IMR-90 (cell line): ENCODE measurements around the gene UBAP2L. TPM values are rescaled to one million over a fixed set of nuclear protein-coding genes. Genes with fewer than 3 reads are reported as not detected.
A peak's percentile ranks its signal among the peaks of the same experiment; 100 is the strongest.

Experiments
- ATAC-seq: fragments of 200-7000 bp; cut with Tn5 transposase; 2 replicates; pipeline ENCODE4 v1.9.1; 2020; ENCODE audit warnings: low read depth, mild to moderate bottlenecking, moderate library complexity
- BruUV-seq: library from RNA; stranded (reverse); fragments of 400-500 nt; replicated peaks from 2 replicates; lab custom pipeline; 2021; lab: Mats Ljungman, UMichigan
- CTCF ChIA-PET: fragments of 300-600 bp; formaldehyde crosslinking; extraction: SDS; loops from one replicate; lab custom pipeline; 2021; ENCODE audit warnings: antibody characterized with exemption; lab: Yijun Ruan, JAX
- POLR2A ChIA-PET: fragments of 300-600 bp; sonication (Branson Sonifier 250); formaldehyde crosslinking; loops from one replicate; lab custom pipeline; 2022; ENCODE audit warnings: antibody characterized with exemption; ENCODE audit not compliant: unreplicated experiment; lab: Charles Lee
- DNase-seq: peaks from one replicate; pipeline ENCODE4 v3.0.0; 2013
- H2AFZ ChIP-seq: replicated peaks from 2 replicates; pipeline ENCODE3; 2013; ENCODE audit warnings: low read length, mild to moderate bottlenecking; ENCODE audit not compliant: poor library complexity
- H2AK5ac ChIP-seq: 2 replicates; pipeline ENCODE4 v1.6.1; 2013; ENCODE audit warnings: low read depth, low read length, inconsistent platforms
- H2AK9ac ChIP-seq: replicated peaks from 2 replicates; pipeline ENCODE3; 2013; ENCODE audit warnings: mild to moderate bottlenecking, low read depth, low read length, moderate library complexity; ENCODE audit not compliant: poor library complexity
- H2BK120ac ChIP-seq: 2 replicates; pipeline ENCODE4 v1.6.1; 2013; ENCODE audit warnings: low read depth, low read length, inconsistent platforms
- H2BK15ac ChIP-seq: 3 replicates; pipeline ENCODE4 v1.6.1; 2013; ENCODE audit warnings: low read depth, low read length, inconsistent platforms
- H2BK20ac ChIP-seq: 2 replicates; pipeline ENCODE4 v1.6.1; 2013; ENCODE audit warnings: low read depth, mild to moderate bottlenecking, inconsistent platforms, low read length, moderate library complexity
- H2BK5ac ChIP-seq: 2 replicates; pipeline ENCODE4 v1.6.1; 2013; ENCODE audit warnings: mild to moderate bottlenecking, low read depth, low read length, inconsistent platforms; ENCODE audit not compliant: poor library complexity, severe bottlenecking
- H3K14ac ChIP-seq: replicated peaks from 2 replicates; pipeline ENCODE4 v1.6.1; 2013; ENCODE audit warnings: low read depth, low read length, inconsistent platforms
- H3K18ac ChIP-seq: 2 replicates; pipeline ENCODE4 v1.6.1; 2013; ENCODE audit warnings: low read depth, low read length, control low read depth
- H3K23ac ChIP-seq: 2 replicates; pipeline ENCODE4 v1.6.1; 2013; ENCODE audit warnings: low read depth, low read length, inconsistent platforms
- H3K27ac ChIP-seq: 2 replicates; pipeline ENCODE4 v1.5.1; 2013; ENCODE audit warnings: mild to moderate bottlenecking, control low read depth, low read length; ENCODE audit not compliant: insufficient read depth
- H3K27me3 ChIP-seq: 2 replicates; pipeline ENCODE4 v1.6.1; 2013; ENCODE audit warnings: low read length; ENCODE audit not compliant: control insufficient read depth, insufficient read depth
- H3K36me3 ChIP-seq: 2 replicates; pipeline ENCODE4 v1.6.1; 2013; ENCODE audit warnings: low read length, mixed read lengths; ENCODE audit not compliant: control insufficient read depth, insufficient read depth
- H3K4ac ChIP-seq: 2 replicates; pipeline ENCODE4 v1.6.1; 2013; ENCODE audit warnings: low read depth, low read length, inconsistent platforms
- H3K4me1 ChIP-seq: 2 replicates; pipeline ENCODE4 v1.6.1; 2013; ENCODE audit warnings: low read length, mixed read lengths; ENCODE audit not compliant: control insufficient read depth, insufficient read depth
- H3K4me2 ChIP-seq: 2 replicates; pipeline ENCODE4 v1.6.1; 2013; ENCODE audit warnings: low read depth, mild to moderate bottlenecking, control low read depth, low read length, moderate library complexity
- H3K4me3 ChIP-seq: 2 replicates; pipeline ENCODE4 v1.5.1; 2013; ENCODE audit warnings: low read depth, mild to moderate bottlenecking, control low read depth, low read length, moderate library complexity; ENCODE audit not compliant: insufficient read depth
- H3K56ac ChIP-seq: 2 replicates; pipeline ENCODE4 v1.6.1; 2013; ENCODE audit warnings: low read length, inconsistent platforms; ENCODE audit not compliant: insufficient read depth; ENCODE audit errors: extremely low read depth
- H3K79me1 ChIP-seq, 2 experiments: 2 replicates each; pipeline ENCODE4 v1.6.1; 2013; ENCODE audit warnings: low read length in 2 of 2, inconsistent platforms in 1 of 2, low read depth in 1 of 2
- H3K9ac ChIP-seq: 2 replicates; pipeline ENCODE4 v1.6.1; 2013; ENCODE audit warnings: low read depth, low read length, control low read depth
- H3K9me1 ChIP-seq: 2 replicates; pipeline ENCODE4 v1.6.1; 2013; ENCODE audit warnings: low read length, inconsistent platforms; ENCODE audit not compliant: insufficient read depth
- H3K9me3 ChIP-seq: 2 replicates; pipeline ENCODE4 v1.6.1; 2013; ENCODE audit warnings: low read length; ENCODE audit not compliant: control insufficient read depth, insufficient read depth
- H4K20me1 ChIP-seq: 2 replicates; pipeline ENCODE4 v1.6.1; 2013; ENCODE audit warnings: low read length, inconsistent platforms; ENCODE audit not compliant: insufficient read depth
- H4K5ac ChIP-seq: 2 replicates; pipeline ENCODE4 v1.6.1; 2013; ENCODE audit warnings: mild to moderate bottlenecking, low read depth, low read length, control low read depth
- H4K8ac ChIP-seq, 2 experiments: 2 replicates each; pipeline ENCODE4 v1.6.1; 2013; ENCODE audit warnings: low read depth in 2 of 2, low read length in 2 of 2, control low read depth in 1 of 2, inconsistent platforms in 1 of 2
- H4K91ac ChIP-seq: 2 replicates; pipeline ENCODE4 v1.6.1; 2013; ENCODE audit warnings: low read depth, low read length, inconsistent platforms; ENCODE audit not compliant: insufficient read depth
- BHLHE40 ChIP-seq: fragments of 150-350 bp; IDR thresholded peaks from 2 replicates; pipeline ENCODE4 v1.6.1; 2016; ENCODE audit warnings: mild to moderate bottlenecking, low read depth, low read length
- CTCF ChIP-seq: conservative IDR thresholded peaks from 2 replicates; pipeline ENCODE4 v1.5.1; 2012; ENCODE audit warnings: mild to moderate bottlenecking, low read depth, low read length, improper control_type of control experiment
- ELK1 ChIP-seq: fragments of 150-350 bp; IDR thresholded peaks from 2 replicates; pipeline ENCODE4 v1.6.1; 2016; ENCODE audit warnings: low read depth, mild to moderate bottlenecking, low read length, moderate library complexity, borderline replicate concordance
- MXI1 ChIP-seq: IDR thresholded peaks from 2 replicates; pipeline ENCODE4 v1.6.1; 2012; ENCODE audit warnings: low read depth, mild to moderate bottlenecking, low read length, moderate library complexity, borderline replicate concordance
- WGBS, 2 experiments: methylation state at CpG; one replicate each; pipeline versions ENCODE4 v1.1.5 to v1.1.7; 2013; ENCODE audit warnings: missing lambda C conversion rate in 2 of 2; ENCODE audit not compliant: insufficient read length in 1 of 2; ENCODE audit errors: extremely low coverage in 2 of 2; 5-methylcytosine and 5-hydroxymethylcytosine counted together
- dilution Hi-C: fragments of 300-500 bp; cut with HindIII; formaldehyde crosslinking; loops from one replicate; pipeline ENCODE4 v1.14.3; 2018; ENCODE audit warnings: low sequenced_read_pairs; ENCODE audit not compliant: unreplicated experiment
- in situ Hi-C: fragments of 300-500 bp; cut with MboI; formaldehyde crosslinking; loops from 3 replicates; pipeline ENCODE4 v1.14.3; 2019; ENCODE audit warnings: low sequenced_read_pairs, inconsistent platforms, mixed read lengths
- intact Hi-C: fragments of 100-400 bp; cut with micrococcal nuclease; formaldehyde crosslinking; loops from 2 replicates; pipeline ENCODE4 v1.10.0; 2022
- polyA plus RNA-seq, 3 experiments: library from polyadenylated mRNA; depleted of rRNA; stranded (reverse); fragments of >200 nt; gene quantifications; 2 replicates each; pipeline ENCODE4 v1.2.3, GENCODE V29; 2012; ENCODE audit warnings: low replicate concordance in 1 of 3
- total RNA-seq: library from RNA; depleted of rRNA; stranded (reverse); fragments of >200 nt; gene quantifications from 2 replicates; pipeline ENCODE4 v1.2.3, GENCODE V29; 2012

UBAP2L gene
- total and polyA plus RNA-seq, 2 of the 4 experiments (the other 2 are of a cell fraction): 57.5 to 149 TPM

- Histone ChIP-seq H3K4ac (peak overlapping the region; percentile 97), H2AK5ac (peak overlapping the region; percentile 88), H3K9me3 (no peaks in the 10 kb centered on the region), H3K36me3 (peaks cover 14% of the 10 kb centered on the region), H4K91ac (peak overlapping the region; percentile 9), H3K23ac (peak overlapping the region; percentile 95), H3K4me2 (peak overlapping the region; percentile 95), H3K27me3 (no peaks in the 10 kb centered on the region), H2AFZ (no peak overlapping the region), H3K4me3 (peak overlapping the region; percentile 80), H3K9ac (peak overlapping the region; percentile 96), H3K79me1 (peaks cover 19 to 54% of the 10 kb centered on the region in 2 experiments), H2BK120ac (no peak overlapping the region), H4K20me1 (peaks cover 27% of the 10 kb centered on the region; the same call in 1 of the 2 replicates), H2BK15ac (peak overlapping the region; percentile 27; the same call in 1 of the 3 replicates), H3K14ac (peak overlapping the region; percentile 99), H3K4me1 (no peaks in the 10 kb centered on the region; the same call in 1 of the 2 replicates), H3K9me1 (no peaks in the 10 kb centered on the region), H2BK5ac (peak overlapping the region; percentile 17), H3K56ac (peak overlapping the region; percentile 97), H3K27ac (peak overlapping the region; percentile 96), H4K5ac (peak overlapping the region; percentile 47; the same call in 1 of the 2 replicates), H4K8ac (peak overlapping the region; percentile 41 to 95), H3K18ac (no peak overlapping the region), H2AK9ac (peak overlapping the region; percentile 99), H2BK20ac (no peak overlapping the region)
- peak; percentile 47 for DNase-seq
- no peak for ATAC-seq
- intact Hi-C loops (no loop called here), in situ Hi-C loops (no loop called here), dilution Hi-C loops (no loop called here)
- POLR2A ChIA-PET: no interaction called here
- CTCF ChIA-PET: interaction anchor here (1.2 kb wide), 1 partner anchor 26 kb away, joined by 3 read pairs; no protein-coding TSS in a partner anchor
- TF ChIP-seq ELK1: no peak
- no peak for TF ChIP-seq CTCF
- TF ChIP-seq MXI1: no peak; the same call in 1 of the 2 replicates
- TF ChIP-seq BHLHE40: no peak
- BruUV-seq: no TSS peak
- WGBS, 2 experiments: no CpG with 5 or more reads among the region's 5 CpGs
These were observed 1.2 kb upstream of the UBAP2L start for GRCh38 chr1:154219541-154219940.
